Urinary bladder (tissue), 4 donors: ENCODE results near the gene MIPOL1. TPM values are rescaled to one million over a fixed set of nuclear protein-coding genes. Genes with fewer than 3 reads are reported as not detected.
"Not testable (repeated sequence)": the region's sequence is repeated elsewhere in the genome, so short reads cannot be mapped to it uniquely, and the experiment has no call there.

ENCODE experiments used
- DNase-seq: peaks from one replicate; pipeline ENCODE4 v3.0.0-alpha.2; 2015; ENCODE audit errors: extremely low spot score
- H3K27ac ChIP-seq: one replicate; pipeline ENCODE4 v1.5.1; 2013; ENCODE audit warnings: low read depth, mild to moderate bottlenecking, moderate library complexity
- H3K36me3 ChIP-seq: one replicate; pipeline ENCODE4 v1.6.1; 2013; ENCODE audit warnings: mild to moderate bottlenecking, moderate library complexity; ENCODE audit not compliant: insufficient read depth
- H3K4me1 ChIP-seq: one replicate; pipeline ENCODE4 v1.6.1; 2013; ENCODE audit warnings: mild to moderate bottlenecking, moderate library complexity; ENCODE audit not compliant: insufficient read depth
- H3K4me3 ChIP-seq: one replicate; pipeline ENCODE4 v1.5.1; 2013; ENCODE audit warnings: low read depth, low read length
- whole genome bisulfite sequencing: extraction: QIAGEN DNeasy Blood & Tissue Kit; methylation state at CpG from one replicate; pipeline ENCODE4 v1.1.7; 2013; 5-methylcytosine and 5-hydroxymethylcytosine counted together
- polyA plus RNA-seq: library from polyadenylated mRNA; stranded (reverse); fragments of 200-250 nt; gene quantifications from one replicate; pipeline ENCODE4 v1.2.3, GENCODE V29; 2013
- total RNA-seq: library from RNA; depleted of rRNA; stranded (reverse); fragments of >200 nt; gene quantifications from one replicate; pipeline ENCODE4 v1.2.3, GENCODE V29; 2014
- donor health status: healthy with polysubstance abuse.
- donor health status: healthy.

Gene MIPOL1
- total and polyA plus RNA-seq, 2 donors = 5.6 to 48.4 TPM

DNA sequence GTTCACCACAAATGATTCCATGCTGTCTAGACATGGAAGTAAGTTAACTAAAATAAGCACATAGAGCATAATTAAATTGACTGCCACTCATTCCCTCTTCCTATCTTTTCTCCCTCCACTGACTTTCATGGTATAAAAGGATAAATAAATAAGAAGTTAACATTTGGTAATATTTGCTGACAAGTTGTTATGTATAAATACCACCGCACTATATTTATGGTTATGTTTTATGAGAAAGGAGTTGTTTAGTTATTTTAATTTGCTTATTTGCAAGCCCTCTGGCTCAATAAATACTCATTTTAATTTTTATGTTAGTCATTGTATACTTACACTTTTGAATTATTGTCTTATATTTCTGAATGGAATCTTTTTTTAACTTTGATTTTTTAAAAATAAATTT lies 113.5 kb downstream of the MIPOL1 start:
- no peak overlapping the region for H3K4me3 ChIP-seq
- H3K36me3 ChIP-seq = no peaks in the 10 kb centered on the region
- no peak overlapping the region for H3K27ac ChIP-seq
- no peak for DNase-seq
- WGBS = 82% methylated on average over 1 of the region's 1 CpG
- H3K4me1 ChIP-seq = no peaks in the 10 kb centered on the region

DNA sequence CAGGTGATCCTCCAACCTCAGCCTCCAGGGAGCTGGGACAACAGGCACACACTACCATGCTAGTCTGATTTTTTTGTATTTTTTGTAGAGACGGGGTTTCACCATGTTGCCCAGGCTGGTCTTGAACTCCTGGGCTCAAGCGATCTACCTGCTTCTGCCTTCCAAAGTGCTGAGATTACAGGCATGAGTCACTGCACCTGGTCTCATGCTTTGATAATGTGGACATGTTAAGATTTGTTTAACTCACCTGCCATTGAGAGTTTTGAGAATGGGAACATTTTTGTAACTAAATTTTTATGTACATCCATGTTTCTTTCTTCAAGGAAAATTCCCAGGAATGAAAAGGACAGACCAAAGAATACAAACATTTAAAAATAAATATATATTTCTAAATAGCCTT lies 121.2 kb downstream of the MIPOL1 start:
- H3K27ac ChIP-seq = no peak overlapping the region
- 93% methylated on average over 2 of the region's 2 CpGs for WGBS

DNA sequence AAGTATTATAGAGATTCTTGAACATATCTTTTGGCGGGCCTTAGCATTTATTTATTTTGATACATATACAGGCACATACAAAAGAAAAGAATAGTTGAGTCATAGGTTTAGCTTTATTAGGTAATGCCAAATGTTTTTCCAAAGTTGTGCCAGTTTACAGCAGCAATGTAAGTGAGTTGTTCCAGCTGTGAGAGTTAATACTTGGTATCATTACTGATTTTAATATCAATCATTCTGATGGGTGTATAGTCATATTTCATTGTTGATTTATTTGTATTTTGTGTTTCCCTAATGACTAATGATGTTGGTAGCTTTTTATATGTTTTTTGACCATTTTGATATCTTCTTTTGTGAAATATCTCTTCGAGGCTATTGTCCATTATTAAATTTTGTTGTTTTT lies 122.4 kb downstream of the MIPOL1 start:
- no peak for DNase-seq
- no peak overlapping the region for H3K4me3 ChIP-seq
- no peaks in the 10 kb centered on the region for H3K36me3 ChIP-seq
- no peaks in the 10 kb centered on the region for H3K4me1 ChIP-seq
- no peak overlapping the region for H3K27ac ChIP-seq
- WGBS = 93% methylated on average over 2 of the region's 2 CpGs

More for the DNA sequence above, 121.2 kb downstream of the MIPOL1 start:
- H3K4me1 ChIP-seq = no peaks in the 10 kb centered on the region
- H3K4me3 ChIP-seq = no peak overlapping the region
- no peak for DNase-seq
- no peaks in the 10 kb centered on the region for H3K36me3 ChIP-seq

DNA sequence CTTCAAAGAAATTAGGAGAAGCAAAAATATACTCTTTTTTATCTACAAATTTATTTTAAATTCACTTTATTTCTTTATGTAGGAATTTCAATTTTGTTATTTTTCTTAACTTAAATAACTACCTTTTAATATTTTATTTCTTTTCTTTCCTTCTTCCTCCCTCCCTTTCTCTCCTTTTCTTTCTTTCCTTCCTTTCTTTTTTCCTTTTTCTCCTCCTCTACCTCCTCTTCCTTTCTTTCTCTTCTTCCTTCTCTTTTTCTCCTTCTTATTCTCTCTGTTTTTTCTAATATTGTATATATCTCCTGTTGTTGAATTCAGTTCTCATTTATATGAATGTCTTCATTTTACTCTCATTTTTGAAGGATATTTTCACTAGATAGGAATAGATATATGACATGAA lies 127.6 kb downstream of the MIPOL1 start:
- H3K4me1 ChIP-seq = no peaks in the 10 kb centered on the region
- no peak overlapping the region for H3K27ac ChIP-seq
- DNase-seq = no peak
- H3K36me3 ChIP-seq = no peaks in the 10 kb centered on the region
- no peak overlapping the region for H3K4me3 ChIP-seq

DNA sequence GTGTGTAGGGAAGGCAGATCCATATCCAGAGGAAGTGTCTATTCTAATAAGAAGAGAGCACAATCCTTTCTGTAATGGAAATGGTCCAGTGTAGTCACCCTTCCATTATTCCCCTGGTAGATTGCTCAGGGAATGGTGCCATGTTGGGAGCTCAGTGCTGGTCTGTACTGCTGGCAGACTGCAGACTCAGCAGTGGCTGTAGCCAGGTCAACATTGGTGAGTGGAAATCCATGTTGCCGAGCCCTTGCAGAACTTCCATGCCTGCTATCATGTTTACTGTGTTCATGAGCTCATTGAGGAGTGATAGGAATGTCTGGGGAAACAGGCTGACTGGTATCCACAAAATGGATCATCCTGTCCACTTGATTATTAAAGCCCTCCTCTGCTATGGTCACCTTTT lies 128.7 kb downstream of the MIPOL1 start:
- Histone ChIP-seq H3K27ac (no peak overlapping the region), H3K36me3 (no peaks in the 10 kb centered on the region), H3K4me1 (no peaks in the 10 kb centered on the region), H3K4me3 (no peak overlapping the region)
- 91% methylated on average over 1 of the region's 1 CpG for WGBS
- no peak for DNase-seq

DNA sequence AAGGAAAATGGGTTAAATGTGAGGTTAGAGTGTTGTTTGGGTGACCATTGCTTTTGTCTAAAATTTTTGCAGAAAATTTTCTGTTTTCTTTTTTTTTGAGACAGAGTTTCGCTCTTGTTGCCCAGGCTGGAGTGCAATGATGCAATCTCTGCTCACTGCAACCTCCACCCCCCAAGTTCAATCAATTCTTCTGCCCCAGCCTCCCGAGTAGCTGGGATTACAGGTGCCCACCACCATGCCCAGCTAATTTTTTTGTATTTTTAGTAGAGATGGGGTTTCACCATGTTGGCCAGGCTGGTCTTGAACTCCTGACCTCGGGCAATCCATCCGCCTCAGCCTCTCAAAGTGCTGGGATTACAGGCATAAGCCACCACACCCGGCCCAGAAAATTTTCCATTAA lies 130.2 kb downstream of the MIPOL1 start:
- not testable (repeated sequence) for DNase-seq, H3K4me1 ChIP-seq, H3K4me3 ChIP-seq, H3K36me3 ChIP-seq, H3K27ac ChIP-seq
- 95% methylated on average over 5 of the region's 5 CpGs for WGBS

DNA sequence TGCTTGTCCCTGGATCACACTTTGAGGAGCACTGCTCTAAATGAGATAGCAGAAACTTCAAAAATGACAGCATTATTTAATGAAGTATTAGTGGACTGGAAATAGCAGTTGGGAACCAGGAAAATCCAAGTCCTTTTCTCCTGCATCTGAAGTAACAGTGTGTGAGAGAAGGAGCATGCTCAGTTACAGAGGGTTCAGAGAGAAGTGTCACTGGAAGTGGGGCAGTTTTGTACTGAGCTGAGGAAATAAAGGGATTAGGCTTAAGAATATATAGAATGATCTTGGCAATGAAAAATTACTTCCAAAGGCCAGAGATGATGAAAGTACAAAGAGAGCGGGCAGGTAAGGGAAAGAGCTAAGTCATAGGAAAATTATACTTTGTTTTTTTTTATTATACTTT lies 130.9 kb downstream of the MIPOL1 start:
- Histone ChIP-seq H3K27ac (no peak overlapping the region), H3K36me3 (no peaks in the 10 kb centered on the region), H3K4me3 (no peak overlapping the region), H3K4me1 (no peaks in the 10 kb centered on the region)
- DNase-seq = no peak
- 99% methylated on average over 1 of the region's 1 CpG for WGBS

DNA sequence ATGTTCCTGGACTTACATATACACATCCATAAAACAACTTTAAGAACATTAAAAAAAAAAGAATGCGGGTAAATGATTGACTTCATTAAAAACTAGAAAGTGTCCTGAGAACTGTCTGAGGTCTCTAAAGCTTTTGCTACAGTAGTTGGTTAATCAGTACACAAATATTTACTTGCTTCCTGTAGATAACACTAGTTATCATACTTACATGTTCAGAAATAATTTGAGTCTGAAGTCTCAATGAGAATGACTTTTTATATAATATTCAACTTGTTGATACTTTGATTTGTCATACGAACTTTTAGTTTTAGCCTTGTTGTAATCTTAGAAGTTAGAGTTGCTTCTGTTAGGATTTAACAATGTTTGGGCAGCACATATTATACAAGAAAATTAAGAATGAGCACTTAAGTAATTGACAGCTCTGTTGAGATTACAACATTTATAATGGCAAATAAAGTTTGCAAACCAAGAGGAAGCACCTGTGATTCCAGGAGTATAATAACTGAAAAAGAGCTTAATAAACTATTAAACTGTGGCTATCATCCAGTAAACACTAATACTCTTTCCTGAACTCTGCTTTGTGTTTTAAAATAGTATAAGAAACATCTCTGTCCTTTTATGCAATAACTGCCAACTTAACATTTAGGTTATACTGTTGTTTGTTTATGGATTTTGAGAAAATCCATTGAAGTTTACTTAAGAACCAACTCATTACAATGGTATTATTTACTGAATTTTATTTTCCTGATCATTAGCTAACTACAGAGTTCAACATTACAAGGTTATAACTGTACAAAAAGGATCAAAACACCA lies 131.7 kb downstream of the MIPOL1 start:
- 83% methylated on average over 2 of the region's 2 CpGs for WGBS
- H3K4me1 ChIP-seq = no peaks in the 10 kb centered on the region

DNA sequence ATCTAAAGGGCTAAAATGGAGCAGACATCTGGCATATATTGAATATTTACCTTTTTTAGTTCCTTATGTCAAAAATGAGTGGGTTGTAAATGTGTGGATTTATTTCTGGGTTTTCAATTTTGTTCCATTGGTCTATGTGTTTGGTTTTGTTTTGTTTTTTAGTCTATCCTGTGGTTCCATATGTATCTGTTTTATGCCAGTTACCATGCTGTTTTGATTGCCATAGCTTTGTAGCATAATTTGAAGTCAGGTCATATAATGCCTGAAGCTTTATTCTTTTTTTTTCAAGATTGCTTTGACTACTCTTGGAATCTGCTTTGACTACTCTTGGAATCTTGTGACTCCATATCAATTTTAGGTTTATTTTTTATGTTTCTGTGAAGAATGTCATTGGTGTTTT lies 133.2 kb downstream of the MIPOL1 start:
- Histone ChIP-seq H3K27ac (no peak overlapping the region), H3K4me3 (no peak overlapping the region), H3K36me3 (no peaks in the 10 kb centered on the region), H3K4me1 (no peaks in the 10 kb centered on the region)
- DNase-seq = no peak

More for the DNA sequence above, 131.7 kb downstream of the MIPOL1 start:
- Histone ChIP-seq H3K36me3 (no peaks in the 10 kb centered on the region), H3K27ac (no peak overlapping the region), H3K4me3 (no peak overlapping the region)
- no peak for DNase-seq

DNA sequence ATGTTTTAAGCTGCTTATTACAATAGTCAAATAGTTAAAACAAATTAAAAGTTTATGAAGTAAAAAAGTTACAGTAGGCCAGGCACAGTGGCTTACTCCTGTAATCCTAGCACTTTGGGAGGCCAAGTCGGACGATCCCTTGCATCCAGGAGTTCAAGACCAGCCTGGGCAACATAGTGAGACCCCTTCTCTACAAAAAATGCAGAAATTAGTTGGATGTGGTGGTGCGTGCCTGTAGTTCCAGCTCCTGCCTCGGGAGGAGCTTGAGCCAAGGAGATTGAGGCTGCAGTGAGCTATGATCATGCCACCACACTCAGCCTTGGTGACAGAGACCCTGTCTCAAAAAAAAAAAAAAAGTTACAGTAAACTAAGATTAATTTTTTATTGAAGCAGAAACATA lies 142.6 kb downstream of the MIPOL1 start:
- no peaks in the 10 kb centered on the region for H3K36me3 ChIP-seq
- no peak overlapping the region for H3K27ac ChIP-seq
- no peak for DNase-seq
- H3K4me1 ChIP-seq = no peaks in the 10 kb centered on the region
- WGBS = 91% methylated on average over 4 of the region's 4 CpGs
- no peak overlapping the region for H3K4me3 ChIP-seq

DNA sequence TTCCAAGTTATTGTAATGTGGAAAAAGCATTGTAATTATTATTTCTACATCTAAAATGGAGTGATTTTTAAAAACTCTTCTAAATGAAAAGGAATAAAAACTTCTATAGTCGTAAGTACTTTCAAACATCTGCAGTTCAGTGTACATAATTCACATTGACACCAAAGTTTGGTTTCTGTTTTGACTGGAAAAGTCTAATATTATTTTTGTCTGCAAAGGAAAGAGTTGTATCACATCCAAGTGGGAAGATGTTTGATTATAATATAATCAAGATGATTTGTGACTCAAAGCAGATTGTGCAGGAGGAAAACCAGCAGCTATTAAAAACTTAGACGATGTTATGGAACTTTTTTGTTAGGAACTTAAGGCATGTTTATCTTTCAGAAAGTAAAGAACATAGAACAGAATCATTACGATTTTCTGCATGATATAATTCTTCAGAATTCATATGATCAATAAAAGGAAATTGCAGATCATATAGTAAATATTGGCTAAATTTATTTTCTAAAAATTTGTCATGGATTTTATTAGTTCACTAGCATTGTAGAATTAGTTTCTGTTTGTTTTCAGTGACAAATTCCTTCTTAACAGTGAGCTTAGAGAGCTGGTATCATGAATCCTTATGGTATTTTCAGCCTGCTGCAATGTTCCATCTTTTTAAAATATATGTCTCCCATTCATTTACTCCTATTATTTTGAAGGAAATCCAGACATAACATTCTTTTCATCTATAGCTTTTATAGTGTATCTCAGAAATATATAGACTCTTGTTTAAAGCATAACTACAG lies 145.8 kb downstream of the MIPOL1 start:
- no peak for DNase-seq
- H3K36me3 ChIP-seq = no peaks in the 10 kb centered on the region
- H3K4me1 ChIP-seq = no peaks in the 10 kb centered on the region
- no peak overlapping the region for H3K27ac ChIP-seq
- WGBS = 17% methylated on average over 3 of the region's 3 CpGs
- no peak overlapping the region for H3K4me3 ChIP-seq

DNA sequence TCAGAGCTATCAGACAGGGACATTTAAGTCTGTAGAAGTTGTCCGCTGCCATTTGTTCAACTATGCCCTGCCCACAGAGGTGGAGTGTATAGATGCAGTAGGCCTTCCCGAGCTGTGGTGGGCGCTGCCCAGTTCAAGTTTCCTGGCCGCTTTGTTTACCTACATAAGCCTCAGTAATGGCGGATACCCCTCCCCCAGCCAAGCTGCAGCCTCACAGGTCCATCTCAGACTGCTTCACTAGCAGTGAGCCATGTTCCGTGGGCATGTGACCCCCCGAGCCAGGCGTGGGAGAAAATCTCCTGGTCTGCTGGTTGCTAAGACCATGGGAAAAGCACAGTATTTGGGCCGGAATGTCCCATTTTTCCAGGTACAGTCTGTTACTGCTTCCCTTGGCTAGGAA lies 165.9 kb downstream of the MIPOL1 start:
- no peak overlapping the region for H3K27ac ChIP-seq
- 96% methylated on average over 9 of the region's 9 CpGs for WGBS
- H3K4me3 ChIP-seq = no peak overlapping the region
- no peak for DNase-seq
- no peaks in the 10 kb centered on the region for H3K36me3 ChIP-seq
- H3K4me1 ChIP-seq = no peaks in the 10 kb centered on the region

DNA sequence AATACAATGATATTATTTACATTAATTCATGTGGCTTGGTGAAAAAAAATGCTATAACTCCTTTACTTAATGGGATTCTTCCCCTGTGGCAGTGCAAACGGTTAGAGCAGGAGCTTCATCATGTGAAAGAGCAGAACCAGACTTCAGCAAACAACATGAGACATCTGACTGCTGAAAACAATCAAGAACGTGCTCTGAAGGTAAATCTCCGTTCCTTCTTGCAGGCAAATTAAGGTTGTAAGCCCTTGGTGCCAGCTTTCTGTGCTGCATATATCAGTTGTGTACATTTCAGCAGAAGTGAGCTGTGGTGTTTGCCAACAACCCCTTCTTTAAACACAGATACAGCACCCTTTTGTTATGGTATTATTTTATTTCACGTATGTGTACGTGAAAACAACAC lies 171.7 kb downstream of the MIPOL1 start:
- Histone ChIP-seq H3K4me1 (no peaks in the 10 kb centered on the region), H3K27ac (no peak overlapping the region), H3K4me3 (no peak overlapping the region), H3K36me3 (no peaks in the 10 kb centered on the region)
- WGBS = 40% methylated on average over 5 of the region's 5 CpGs
- no peak for DNase-seq

DNA sequence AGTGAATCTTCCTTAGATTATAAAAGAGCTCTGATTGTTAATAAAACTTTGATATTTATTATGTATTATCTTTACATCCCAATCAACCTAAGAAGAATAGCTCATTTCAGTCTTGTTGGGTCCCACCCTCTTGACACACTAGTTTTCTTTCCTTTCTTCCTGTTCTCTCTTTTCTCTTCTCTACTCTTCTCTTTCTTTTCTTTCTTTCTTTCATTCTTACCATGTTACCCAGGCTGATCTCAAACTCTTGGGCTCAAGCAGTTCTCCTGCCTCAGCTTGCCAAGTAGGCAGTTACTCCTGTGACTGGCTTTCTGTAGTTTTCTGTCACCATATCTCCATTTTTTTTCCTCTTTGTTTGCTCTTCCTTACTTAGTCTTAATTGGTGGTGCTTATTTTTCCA lies 177.8 kb downstream of the MIPOL1 start:
- no peaks in the 10 kb centered on the region for H3K36me3 ChIP-seq

More for the DNA sequence above, 177.8 kb downstream of the MIPOL1 start:
- DNase-seq = no peak
- Histone ChIP-seq H3K4me1 (no peaks in the 10 kb centered on the region), H3K4me3 (no peak overlapping the region), H3K27ac (no peak overlapping the region)
